ENCODE results near the gene MYO1E.

GRCh38 chr15:59352683-59353082, 20.0 kb downstream of the MYO1E start:
- no peak for TF ChIP-seq ZNF384 (IDR thresholded peaks at IDR 0.05)
- TF ChIP-seq LEF1 (IDR thresholded peaks at IDR 0.05; ENCODE audit: borderline replicate concordance), result no peak
- TF ChIP-seq, protein P1, sequence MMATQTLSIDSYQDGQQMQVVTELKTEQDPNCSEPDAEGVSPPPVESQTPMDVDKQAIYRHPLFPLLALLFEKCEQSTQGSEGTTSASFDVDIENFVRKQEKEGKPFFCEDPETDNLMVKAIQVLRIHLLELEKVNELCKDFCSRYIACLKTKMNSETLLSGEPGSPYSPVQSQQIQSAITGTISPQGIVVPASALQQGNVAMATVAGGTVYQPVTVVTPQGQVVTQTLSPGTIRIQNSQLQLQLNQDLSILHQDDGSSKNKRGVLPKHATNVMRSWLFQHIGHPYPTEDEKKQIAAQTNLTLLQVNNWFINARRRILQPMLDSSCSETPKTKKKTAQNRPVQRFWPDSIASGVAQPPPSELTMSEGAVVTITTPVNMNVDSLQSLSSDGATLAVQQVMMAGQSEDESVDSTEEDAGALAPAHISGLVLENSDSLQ (IDR thresholded peaks at IDR 0.05), result no peak
- no peak for TF ChIP-seq FOXM1 (IDR thresholded peaks at IDR 0.05; ENCODE audit: borderline replicate concordance)
- TF ChIP-seq BHLHE40 (IDR thresholded peaks at IDR 0.05; ENCODE audit: borderline replicate concordance), result no peak
- TF ChIP-seq HDGF (IDR thresholded peaks at IDR 0.05; ENCODE audit: borderline replicate concordance), result no peak

Data from HEK293T (cell line).